HepG2 (cell line): ENCODE results near the gene PYGB. TPM values are rescaled to one million over a fixed set of nuclear protein-coding genes. Genes with fewer than 3 reads are reported as not detected.

Experiments used
- LCORL ChIP-seq, 2 experiments: fragments of 450-650 bp in 1 of 2; sonication (generic) in 1 of 2; formaldehyde crosslinking in 1 of 2; IDR thresholded peaks; 2 replicates each; pipeline versions ENCODE4 v1.5.0 to v1.6.1; 2017 to 2020; ENCODE audit warnings: antibody characterized with exemption in 1 of 2, missing genetic modification reagents in 1 of 2
- MXI1 ChIP-seq: IDR thresholded peaks from 3 replicates; pipeline ENCODE4 v1.6.1; 2012; ENCODE audit warnings: low read depth, low read length, inconsistent platforms, borderline replicate concordance
- ZNF335 ChIP-seq: sonication (generic); formaldehyde crosslinking; IDR thresholded peaks from 2 replicates; pipeline ENCODE4 v1.4.0; 2020; ENCODE audit warnings: missing genetic modification reagents
- ZNF768 ChIP-seq: sonication (generic); formaldehyde crosslinking; IDR thresholded peaks from 2 replicates; pipeline ENCODE4 v1.4.0; 2020; ENCODE audit warnings: missing genetic modification reagents
- polyA plus RNA-seq, 8 experiments: library from polyadenylated mRNA; depleted of rRNA in 3 of 8; stranded (reverse) in 7 of 8; unstranded in 1 of 8; fragments of >200 nt; fragmentation: Illumina TruSeq in 4 of 8; extraction: Trizol in 4 of 8; gene quantifications; 2 replicates each; pipeline versions ENCODE4 v1.2.1 to v1.2.3, GENCODE V29; 2011 to 2016; ENCODE audit warnings: low read depth in 4 of 8, missing spikeins in 1 of 8, mixed read lengths in 1 of 8; ENCODE audit not compliant: insufficient read depth in 1 of 8
- total RNA-seq, 5 experiments: library from RNA; depleted of rRNA; stranded (reverse); fragments of >200 nt; fragmentation: Illumina TruSeq; extraction: Trizol; gene quantifications; 2 replicates each; pipeline ENCODE4 v1.2.3, GENCODE V29; 2016; ENCODE audit warnings: low read depth in 1 of 5
- TF ChIP-seq, protein P1 (sequence below): sonication (generic); formaldehyde crosslinking; IDR thresholded peaks from 2 replicates; pipeline ENCODE4 v1.8.1; 2022; ENCODE audit warnings: low read depth, mild to moderate bottlenecking, missing genetic modification reagents
- TF ChIP-seq, protein P2 (sequence below): sonication (generic); formaldehyde crosslinking; IDR thresholded peaks from 2 replicates; pipeline ENCODE4 v1.4.0; 2020; ENCODE audit warnings: missing genetic modification reagents
- TF ChIP-seq, protein P3 (sequence below): IDR thresholded peaks from 2 replicates; pipeline ENCODE4 v1.6.1; 2016; ENCODE audit warnings: missing compliant biosample characterization, missing genetic modification reagents, borderline replicate concordance

The PYGB gene
- total and polyA plus RNA-seq, 2 of the 13 experiments (the other 11 are each of a cell fraction or from before 2014, with no cell fraction given) = 24.2 to 86.3 TPM

DNA sequence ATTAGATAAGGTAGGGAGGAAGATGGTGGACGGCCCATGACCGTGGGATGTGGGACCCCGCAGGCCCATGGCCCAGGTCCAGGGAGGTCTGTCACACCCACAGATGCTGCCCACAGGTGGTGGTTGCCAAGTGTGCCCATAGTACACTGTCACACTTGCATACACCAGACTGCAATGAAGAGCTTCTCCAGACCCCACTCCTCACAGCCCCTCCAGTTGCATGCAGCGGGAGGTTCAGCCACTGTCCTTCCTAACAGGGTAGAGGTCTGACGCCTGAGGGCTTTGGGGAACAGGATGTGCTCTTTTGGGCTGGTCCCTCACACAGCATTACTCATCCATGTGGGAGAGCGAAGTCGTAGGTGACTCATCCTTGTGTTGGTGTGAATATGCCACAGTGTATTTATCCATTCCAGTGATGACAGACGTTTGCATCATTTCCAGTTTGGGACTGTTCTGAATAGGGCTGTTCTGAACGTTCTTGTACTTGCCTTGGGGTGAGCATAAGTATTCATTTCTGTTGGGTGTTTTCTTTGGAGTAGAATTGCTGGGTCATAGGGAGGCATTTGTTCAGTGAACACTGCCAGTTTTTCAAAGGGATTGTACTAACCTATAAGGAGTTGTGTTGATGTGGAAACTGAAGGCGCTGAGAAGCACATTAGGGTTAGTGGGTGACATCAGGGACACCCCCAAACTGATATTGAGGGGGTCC lies 10.1 kb upstream of the PYGB start (continued):
- TF ChIP-seq, protein P1, sequence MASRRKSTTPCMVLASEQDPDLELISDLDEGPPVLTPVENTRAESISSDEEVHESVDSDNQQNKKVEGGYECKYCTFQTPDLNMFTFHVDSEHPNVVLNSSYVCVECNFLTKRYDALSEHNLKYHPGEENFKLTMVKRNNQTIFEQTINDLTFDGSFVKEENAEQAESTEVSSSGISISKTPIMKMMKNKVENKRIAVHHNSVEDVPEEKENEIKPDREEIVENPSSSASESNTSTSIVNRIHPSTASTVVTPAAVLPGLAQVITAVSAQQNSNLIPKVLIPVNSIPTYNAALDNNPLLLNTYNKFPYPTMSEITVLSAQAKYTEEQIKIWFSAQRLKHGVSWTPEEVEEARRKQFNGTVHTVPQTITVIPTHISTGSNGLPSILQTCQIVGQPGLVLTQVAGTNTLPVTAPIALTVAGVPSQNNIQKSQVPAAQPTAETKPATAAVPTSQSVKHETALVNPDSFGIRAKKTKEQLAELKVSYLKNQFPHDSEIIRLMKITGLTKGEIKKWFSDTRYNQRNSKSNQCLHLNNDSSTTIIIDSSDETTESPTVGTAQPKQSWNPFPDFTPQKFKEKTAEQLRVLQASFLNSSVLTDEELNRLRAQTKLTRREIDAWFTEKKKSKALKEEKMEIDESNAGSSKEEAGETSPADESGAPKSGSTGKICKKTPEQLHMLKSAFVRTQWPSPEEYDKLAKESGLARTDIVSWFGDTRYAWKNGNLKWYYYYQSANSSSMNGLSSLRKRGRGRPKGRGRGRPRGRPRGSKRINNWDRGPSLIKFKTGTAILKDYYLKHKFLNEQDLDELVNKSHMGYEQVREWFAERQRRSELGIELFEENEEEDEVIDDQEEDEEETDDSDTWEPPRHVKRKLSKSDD (CRISPR knock-in tag) = no peak
- TF ChIP-seq LCORL (IDR thresholded peaks at IDR 0.05) (peak; percentile 68; the same call in 1 of the 2 replicates), LCORL (CRISPR knock-in tag; IDR thresholded peaks at IDR 0.05) (peak; percentile 72; the same call in 1 of the 2 replicates), ZNF768 (CRISPR knock-in tag) (peak; percentile 97), ZNF335 (CRISPR knock-in tag) (peak; percentile 70; the same call in 1 of the 2 replicates), MXI1 (peak; percentile 58; the same call in 1 of the 3 replicates)
- TF ChIP-seq, protein P2, sequence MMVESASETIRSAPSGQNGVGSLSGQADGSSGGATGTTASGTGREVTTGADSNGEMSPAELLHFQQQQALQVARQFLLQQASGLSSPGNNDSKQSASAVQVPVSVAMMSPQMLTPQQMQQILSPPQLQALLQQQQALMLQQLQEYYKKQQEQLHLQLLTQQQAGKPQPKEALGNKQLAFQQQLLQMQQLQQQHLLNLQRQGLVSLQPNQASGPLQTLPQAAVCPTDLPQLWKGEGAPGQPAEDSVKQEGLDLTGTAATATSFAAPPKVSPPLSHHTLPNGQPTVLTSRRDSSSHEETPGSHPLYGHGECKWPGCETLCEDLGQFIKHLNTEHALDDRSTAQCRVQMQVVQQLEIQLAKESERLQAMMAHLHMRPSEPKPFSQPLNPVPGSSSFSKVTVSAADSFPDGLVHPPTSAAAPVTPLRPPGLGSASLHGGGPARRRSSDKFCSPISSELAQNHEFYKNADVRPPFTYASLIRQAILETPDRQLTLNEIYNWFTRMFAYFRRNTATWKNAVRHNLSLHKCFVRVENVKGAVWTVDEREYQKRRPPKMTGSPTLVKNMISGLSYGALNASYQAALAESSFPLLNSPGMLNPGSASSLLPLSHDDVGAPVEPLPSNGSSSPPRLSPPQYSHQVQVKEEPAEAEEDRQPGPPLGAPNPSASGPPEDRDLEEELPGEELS (CRISPR knock-in tag) = peak; percentile 62; the same call in 1 of the 2 replicates
- TF ChIP-seq, protein P3, sequence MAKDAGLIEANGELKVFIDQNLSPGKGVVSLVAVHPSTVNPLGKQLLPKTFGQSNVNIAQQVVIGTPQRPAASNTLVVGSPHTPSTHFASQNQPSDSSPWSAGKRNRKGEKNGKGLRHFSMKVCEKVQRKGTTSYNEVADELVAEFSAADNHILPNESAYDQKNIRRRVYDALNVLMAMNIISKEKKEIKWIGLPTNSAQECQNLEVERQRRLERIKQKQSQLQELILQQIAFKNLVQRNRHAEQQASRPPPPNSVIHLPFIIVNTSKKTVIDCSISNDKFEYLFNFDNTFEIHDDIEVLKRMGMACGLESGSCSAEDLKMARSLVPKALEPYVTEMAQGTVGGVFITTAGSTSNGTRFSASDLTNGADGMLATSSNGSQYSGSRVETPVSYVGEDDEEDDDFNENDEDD (CRISPR knock-in tag) = no peak; the same call in 1 of the 2 replicates
